Measurements from ENCODE around the gene TRAT1. TPM values are rescaled to one million over a fixed set of nuclear protein-coding genes. Genes with fewer than 3 reads are reported as not detected.
"Not testable (repeated sequence)": the region's sequence is repeated elsewhere in the genome, so short reads cannot be mapped to it uniquely, and the experiment has no call there.

The TRAT1 gene
- total RNA-seq, 1 donor from 2014 or later, result not detected

GRCh38 chr3:108804437-108804836 lies 18.1 kb upstream of the TRAT1 start:
- FAIRE-seq (no peak), DNase-seq (ENCODE audit: low read depth) (no peak)
- TF ChIP-seq, protein P1, sequence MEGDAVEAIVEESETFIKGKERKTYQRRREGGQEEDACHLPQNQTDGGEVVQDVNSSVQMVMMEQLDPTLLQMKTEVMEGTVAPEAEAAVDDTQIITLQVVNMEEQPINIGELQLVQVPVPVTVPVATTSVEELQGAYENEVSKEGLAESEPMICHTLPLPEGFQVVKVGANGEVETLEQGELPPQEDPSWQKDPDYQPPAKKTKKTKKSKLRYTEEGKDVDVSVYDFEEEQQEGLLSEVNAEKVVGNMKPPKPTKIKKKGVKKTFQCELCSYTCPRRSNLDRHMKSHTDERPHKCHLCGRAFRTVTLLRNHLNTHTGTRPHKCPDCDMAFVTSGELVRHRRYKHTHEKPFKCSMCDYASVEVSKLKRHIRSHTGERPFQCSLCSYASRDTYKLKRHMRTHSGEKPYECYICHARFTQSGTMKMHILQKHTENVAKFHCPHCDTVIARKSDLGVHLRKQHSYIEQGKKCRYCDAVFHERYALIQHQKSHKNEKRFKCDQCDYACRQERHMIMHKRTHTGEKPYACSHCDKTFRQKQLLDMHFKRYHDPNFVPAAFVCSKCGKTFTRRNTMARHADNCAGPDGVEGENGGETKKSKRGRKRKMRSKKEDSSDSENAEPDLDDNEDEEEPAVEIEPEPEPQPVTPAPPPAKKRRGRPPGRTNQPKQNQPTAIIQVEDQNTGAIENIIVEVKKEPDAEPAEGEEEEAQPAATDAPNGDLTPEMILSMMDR (IDR thresholded peaks at IDR 0.05; ENCODE audit: insufficient read depth, low read length, severe bottlenecking), result no peak
- H3K4me3 ChIP-seq (ENCODE audit: low read depth, low read length), result no peak overlapping the region
- H3K27me3 ChIP-seq (ENCODE audit: control insufficient read depth, insufficient read depth, low read length), result no peaks in the 10 kb centered on the region
- no peaks in the 10 kb centered on the region for H3K36me3 ChIP-seq (ENCODE audit: control insufficient read depth, insufficient read depth, low read length)

DNA sequence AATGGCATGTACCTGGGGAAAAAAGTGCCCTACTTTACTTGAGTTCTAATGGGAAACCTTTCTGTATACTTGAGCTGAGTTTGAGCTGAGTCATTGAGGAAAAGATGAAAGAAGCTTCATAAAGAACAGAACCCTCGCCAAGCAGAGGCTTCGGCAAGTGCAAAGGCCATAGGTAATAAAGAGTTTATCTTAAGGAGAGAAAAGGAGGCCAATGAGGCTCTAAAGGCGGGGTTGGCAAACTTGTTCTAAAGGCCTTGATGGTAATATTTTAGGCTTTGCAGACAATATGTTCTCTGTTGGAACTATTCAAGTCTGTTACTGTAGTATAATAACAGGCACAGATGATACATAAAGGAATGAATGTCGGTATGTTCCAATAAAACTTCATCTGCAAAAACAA lies 17.6 kb upstream of the TRAT1 start:
- Histone ChIP-seq H3K27me3 (ENCODE audit: control insufficient read depth, insufficient read depth, low read length) (no peaks in the 10 kb centered on the region), H3K36me3 (ENCODE audit: control insufficient read depth, insufficient read depth, low read length) (no peaks in the 10 kb centered on the region), H3K4me3 (ENCODE audit: low read depth, low read length) (no peak overlapping the region)
- TF ChIP-seq, protein P1 (IDR thresholded peaks at IDR 0.05; ENCODE audit: insufficient read depth, low read length, severe bottlenecking), result no peak
- no peak for DNase-seq (ENCODE audit: low read depth)
- no peak for FAIRE-seq

- H3K4me3 ChIP-seq (ENCODE audit: low read depth, low read length), result no peak overlapping the region
- H3K36me3 ChIP-seq (ENCODE audit: control insufficient read depth, insufficient read depth, low read length), result no peaks in the 10 kb centered on the region
- H3K27me3 ChIP-seq (ENCODE audit: control insufficient read depth, insufficient read depth, low read length), result no peaks in the 10 kb centered on the region
- no peak for DNase-seq (ENCODE audit: low read depth)
- TF ChIP-seq, protein P1 (IDR thresholded peaks at IDR 0.05; ENCODE audit: insufficient read depth, low read length, severe bottlenecking), result no peak
- no peak for FAIRE-seq
Measured at GRCh38 chr3:108806316-108806715, 16.3 kb upstream of the TRAT1 start.

DNA sequence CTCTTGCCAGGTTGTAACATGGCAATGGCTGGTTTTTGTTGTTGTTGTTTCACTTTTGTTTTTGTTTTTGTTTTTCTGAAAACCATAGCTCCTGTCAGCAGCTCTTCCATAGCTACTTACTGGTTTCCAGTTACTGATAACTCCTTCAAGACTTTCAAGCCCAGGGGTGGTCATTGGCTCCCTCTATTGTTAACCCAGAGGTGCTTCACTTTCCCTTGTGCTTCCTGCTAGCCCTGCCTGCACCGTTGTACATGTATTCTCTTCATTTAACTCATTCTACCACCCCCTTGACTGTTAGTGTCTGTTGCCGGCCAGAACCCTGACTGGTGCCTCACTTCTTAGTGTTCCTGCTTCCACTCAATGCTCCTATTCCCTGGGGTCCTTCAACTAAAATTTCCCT lies 4.2 kb upstream of the TRAT1 start:
- FAIRE-seq, result no peak
- no peak overlapping the region for H3K4me3 ChIP-seq (ENCODE audit: low read depth, low read length)
- no peaks in the 10 kb centered on the region for H3K27me3 ChIP-seq (ENCODE audit: control insufficient read depth, insufficient read depth, low read length)
- TF ChIP-seq, protein P1 (IDR thresholded peaks at IDR 0.05; ENCODE audit: insufficient read depth, low read length, severe bottlenecking), result peak; percentile 35
- DNase-seq (ENCODE audit: low read depth), result peak; percentile 28
- H3K36me3 ChIP-seq (ENCODE audit: control insufficient read depth, insufficient read depth, low read length), result no peaks in the 10 kb centered on the region

DNA sequence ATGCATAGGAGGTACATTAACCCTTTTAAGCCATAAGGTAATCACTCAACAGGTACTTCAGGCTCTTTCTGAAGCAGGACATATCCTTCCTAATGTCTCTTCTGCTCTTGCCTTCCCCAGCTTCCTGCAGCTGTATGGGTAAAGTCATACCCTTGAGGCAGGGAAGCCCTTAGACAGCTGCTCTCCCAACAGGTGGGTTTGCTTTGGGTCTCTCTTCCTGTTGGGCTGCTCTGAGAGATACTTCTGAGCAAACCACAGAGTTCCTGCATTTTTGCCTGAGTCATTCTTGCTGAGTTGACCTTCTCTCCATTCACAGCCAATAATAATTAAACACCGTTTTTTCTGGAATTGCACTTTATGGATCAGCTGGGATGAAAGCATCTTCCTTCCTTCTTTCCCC lies 2.0 kb upstream of the TRAT1 start:
- H3K36me3 ChIP-seq (ENCODE audit: control insufficient read depth, insufficient read depth, low read length), result no peaks in the 10 kb centered on the region
- TF ChIP-seq, protein P1 (IDR thresholded peaks at IDR 0.05; ENCODE audit: insufficient read depth, low read length, severe bottlenecking), result no peak

DNA sequence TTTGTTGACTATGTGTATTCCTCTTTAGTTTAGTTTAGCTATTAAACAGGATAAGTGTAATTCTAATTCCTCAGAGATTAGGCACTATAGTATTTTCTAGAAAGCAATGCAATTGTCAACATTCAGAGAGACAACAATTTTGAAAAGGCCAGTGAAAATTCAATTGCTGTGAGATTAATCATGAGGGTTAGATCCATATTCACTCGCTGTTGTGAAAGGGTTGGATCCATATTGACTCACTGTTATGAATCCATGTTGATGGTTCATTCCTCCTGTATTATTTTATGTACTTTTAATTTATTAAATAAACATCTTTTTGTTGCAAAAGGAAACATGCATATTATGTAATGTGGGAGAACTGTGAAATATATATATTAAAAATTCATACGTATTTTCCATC lies 641 bp downstream of the TRAT1 start:
- H3K27me3 ChIP-seq (ENCODE audit: control insufficient read depth, insufficient read depth, low read length), result no peaks in the 10 kb centered on the region
- TF ChIP-seq, protein P1 (IDR thresholded peaks at IDR 0.05; ENCODE audit: insufficient read depth, low read length, severe bottlenecking), result no peak
- DNase-seq (ENCODE audit: low read depth), result no peak
- FAIRE-seq, result no peak
- H3K36me3 ChIP-seq (ENCODE audit: control insufficient read depth, insufficient read depth, low read length), result no peaks in the 10 kb centered on the region
- no peak overlapping the region for H3K4me3 ChIP-seq (ENCODE audit: low read depth, low read length)

More for the DNA sequence above, 2.0 kb upstream of the TRAT1 start:
- no peak for FAIRE-seq
- no peak overlapping the region for H3K4me3 ChIP-seq (ENCODE audit: low read depth, low read length)
- no peaks in the 10 kb centered on the region for H3K27me3 ChIP-seq (ENCODE audit: control insufficient read depth, insufficient read depth, low read length)
- DNase-seq (ENCODE audit: low read depth), result no peak

DNA sequence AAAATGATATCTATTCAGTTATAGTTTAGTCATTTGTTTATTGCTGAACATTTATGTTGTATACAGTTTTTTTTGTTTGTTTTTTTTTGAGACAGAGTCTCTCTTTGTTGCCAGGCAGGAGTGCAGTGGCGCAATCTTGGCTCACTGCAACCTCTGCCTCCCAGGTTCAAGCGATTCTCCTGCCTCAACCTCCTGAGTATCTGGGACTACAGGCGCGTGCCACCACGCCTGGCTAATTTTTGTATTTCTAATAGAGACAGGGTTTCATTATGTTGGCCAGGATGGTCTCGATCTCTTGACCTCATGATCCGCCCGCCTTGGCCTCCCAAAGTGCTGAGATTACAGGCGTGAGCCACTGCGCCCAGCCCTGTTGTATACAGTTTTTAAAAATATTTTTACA lies 1.2 kb downstream of the TRAT1 start:
- not testable (repeated sequence) for FAIRE-seq

More for the DNA sequence above, 1.2 kb downstream of the TRAT1 start:
- not testable (repeated sequence) for H3K27me3 ChIP-seq (ENCODE audit: control insufficient read depth, insufficient read depth, low read length); H3K4me3 ChIP-seq (ENCODE audit: low read depth, low read length); H3K36me3 ChIP-seq (ENCODE audit: control insufficient read depth, insufficient read depth, low read length); DNase-seq (ENCODE audit: low read depth)

Measured in bronchial epithelial cell (primary cell).